Upper lobe of right lung (tissue), 1 donor: ENCODE measurements around the gene CD300LG. TPM values are rescaled to one million over a fixed set of nuclear protein-coding genes. Genes with fewer than 3 reads are reported as not detected.

Experiments used
- ATAC-seq: fragments of 200-7000 bp; cut with Tn5 transposase; one replicate; pipeline ENCODE4 v1.9.1; 2020; ENCODE audit warnings: mild to moderate bottlenecking, moderate library complexity
- DNase-seq: peaks from one replicate; pipeline ENCODE4 v3.0.0-alpha.2; 2020
- H3K27ac ChIP-seq: fragments of 200-600 bp; one replicate; pipeline ENCODE4 v1.8.0; 2022
- H3K27me3 ChIP-seq: fragments of 200-600 bp; one replicate; pipeline ENCODE4 v1.8.0; 2022; ENCODE audit warnings: mild to moderate bottlenecking
- H3K36me3 ChIP-seq: fragments of 200-600 bp; one replicate; pipeline ENCODE4 v1.8.0; 2022
- H3K4me1 ChIP-seq: fragments of 200-600 bp; one replicate; pipeline ENCODE4 v1.8.0; 2022
- H3K4me3 ChIP-seq: fragments of 200-600 bp; one replicate; pipeline ENCODE4 v1.8.0; 2022; ENCODE audit warnings: mild to moderate bottlenecking
- H3K9me3 ChIP-seq: fragments of 200-600 bp; one replicate; pipeline ENCODE4 v1.8.0; 2022
- CTCF ChIP-seq: fragments of 200-600 bp; IDR thresholded peaks from one replicate; pipeline ENCODE4 v1.8.0; 2022; ENCODE audit warnings: antibody characterized with exemption
- intact Hi-C: fragments of 100-400 bp; cut with DNase I; formaldehyde crosslinking; loops from one replicate; pipeline ENCODE4 v1.11.0; 2022
- total RNA-seq: library from RNA; stranded (reverse); fragmentation: NEBNext Ultra II Directional; extraction: Animal tissue kit (Norgen Biotek cat#: 25700); gene quantifications from one replicate; pipeline ENCODE4 v1.2.1, GENCODE V29; 2021
- donor health status: DM: no; HTN: yes; CAD: no; lungs with severe emphysema.

Gene CD300LG
- total RNA-seq, 1 donor from 2014 or later, result 0.81 TPM

GRCh38 chr17:43845766-43846165 lies 1.2 kb upstream of the CD300LG start:
- Histone ChIP-seq H3K4me3 (no peak overlapping the region), H3K9me3 (no peaks in the 10 kb centered on the region), H3K27ac (no peak overlapping the region), H3K27me3 (no peaks in the 10 kb centered on the region), H3K36me3 (no peaks in the 10 kb centered on the region), H3K4me1 (peaks cover 13% of the 10 kb centered on the region)
- ATAC-seq, result no peak
- intact Hi-C loops, result loop anchor here (10.0 kb wide), 1 partner anchor 61 kb away; the partner anchor contains the start of gene CFAP97D1
- no peak for DNase-seq
- TF ChIP-seq CTCF, result no peak

DNA sequence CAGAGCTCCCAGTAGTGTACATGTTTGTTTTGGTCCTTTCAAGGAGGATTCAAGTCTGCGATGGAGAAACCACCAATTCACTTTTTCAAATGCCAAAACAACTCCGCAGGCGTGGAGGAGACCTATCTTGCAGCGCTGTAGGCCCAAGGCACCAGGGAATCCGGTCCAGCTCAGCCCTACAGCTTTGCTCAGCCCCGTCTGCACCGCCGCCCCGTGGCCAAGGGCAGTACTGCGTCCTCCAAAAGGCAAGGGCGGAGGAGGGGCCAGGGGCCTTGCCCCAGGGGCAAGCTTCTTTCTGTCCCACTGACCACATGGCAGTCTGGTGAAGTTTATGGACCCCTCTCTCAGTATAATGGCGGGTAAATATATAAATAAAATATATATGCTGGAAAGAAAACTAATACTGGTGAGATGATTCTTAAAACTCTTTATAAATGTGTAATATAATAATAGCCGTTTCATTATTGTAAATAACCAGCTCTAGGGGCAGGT lies 709 bp upstream of the CD300LG start:
- Histone ChIP-seq H3K4me3 (no peak overlapping the region), H3K4me1 (peaks cover 12% of the 10 kb centered on the region), H3K27me3 (no peaks in the 10 kb centered on the region), H3K9me3 (no peaks in the 10 kb centered on the region), H3K27ac (no peak overlapping the region), H3K36me3 (no peaks in the 10 kb centered on the region)
- ATAC-seq, result peak; percentile 97
- intact Hi-C loops, result loop anchor here (10.0 kb wide), 1 partner anchor 61 kb away; the partner anchor contains the start of gene CFAP97D1
- DNase-seq, result peak; percentile 92
- TF ChIP-seq CTCF, result peak; percentile 99

- Histone ChIP-seq H3K4me1 (peaks cover 4% of the 10 kb centered on the region), H3K9me3 (no peaks in the 10 kb centered on the region), H3K36me3 (no peaks in the 10 kb centered on the region), H3K4me3 (no peak overlapping the region), H3K27ac (no peak overlapping the region), H3K27me3 (peaks cover 4% of the 10 kb centered on the region)
- ATAC-seq (no peak), DNase-seq (peak; percentile 18)
- TF ChIP-seq CTCF, result no peak
- intact Hi-C loops, result loop anchor here (10.0 kb wide), 1 partner anchor 64 kb away; the partner anchor contains the start of gene CFAP97D1
Observed at GRCh38 chr17:43848601-43849000, 1.6 kb downstream of the CD300LG start.

GRCh38 chr17:43849116-43849515 lies 2.1 kb downstream of the CD300LG start:
- no peaks in the 10 kb centered on the region for H3K9me3 ChIP-seq
- peaks cover 4% of the 10 kb centered on the region for H3K4me1 ChIP-seq
- no peak overlapping the region for H3K4me3 ChIP-seq
- H3K27me3 ChIP-seq, result peaks cover 4% of the 10 kb centered on the region
- TF ChIP-seq CTCF, result no peak
- ATAC-seq (no peak), DNase-seq (no peak)
- H3K27ac ChIP-seq, result no peak overlapping the region
- no peaks in the 10 kb centered on the region for H3K36me3 ChIP-seq
- intact Hi-C loops, result loop anchor here (10.0 kb wide), 1 partner anchor 64 kb away; the partner anchor contains the start of gene CFAP97D1

- DNase-seq (peak; percentile 52), ATAC-seq (no peak)
- no peaks in the 10 kb centered on the region for H3K36me3 ChIP-seq
- H3K9me3 ChIP-seq, result no peaks in the 10 kb centered on the region
- intact Hi-C loops, result no loop called here
- no peak overlapping the region for H3K27ac ChIP-seq
- H3K27me3 ChIP-seq, result peaks cover 4% of the 10 kb centered on the region
- TF ChIP-seq CTCF, result no peak
- no peaks in the 10 kb centered on the region for H3K4me1 ChIP-seq
- no peak overlapping the region for H3K4me3 ChIP-seq
Observed at GRCh38 chr17:43852571-43852970, 5.6 kb downstream of the CD300LG start.

DNA sequence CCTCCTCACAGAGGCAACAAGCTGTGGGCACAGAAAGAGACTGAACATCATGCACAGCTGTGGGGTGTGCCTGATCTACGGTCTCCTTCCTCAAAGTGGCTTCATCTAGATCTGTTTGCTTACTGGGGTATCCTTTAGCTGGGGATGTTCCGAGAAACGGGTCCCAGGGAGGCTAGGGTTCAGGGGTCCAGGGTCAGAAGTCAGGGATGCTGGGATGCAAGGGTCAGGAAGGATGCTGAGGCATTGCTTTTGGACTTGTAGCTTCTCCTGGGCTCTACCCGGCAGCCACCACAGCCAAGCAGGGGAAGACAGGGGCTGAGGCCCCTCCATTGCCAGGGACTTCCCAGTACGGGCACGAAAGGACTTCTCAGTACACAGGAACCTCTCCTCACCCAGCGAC lies 6.6 kb downstream of the CD300LG start:
- intact Hi-C loops, result no loop called here
- Histone ChIP-seq H3K4me3 (no peak overlapping the region), H3K36me3 (no peaks in the 10 kb centered on the region), H3K27ac (no peak overlapping the region), H3K9me3 (no peaks in the 10 kb centered on the region), H3K27me3 (peaks cover 9% of the 10 kb centered on the region), H3K4me1 (peaks cover 5% of the 10 kb centered on the region)
- no peak for TF ChIP-seq CTCF
- no peak for ATAC-seq
- DNase-seq, result no peak
